HEK293 (cell line): ENCODE measurements around the gene AQP3.

Experiments
- CTCF ChIA-PET: fragments of 350-600 bp; formaldehyde crosslinking; extraction: SDS; loops from one replicate; lab custom pipeline; 2021; ENCODE audit warnings: antibody characterized with exemption; lab: Yijun Ruan, JAX
- POLR2A ChIA-PET: fragments of 300-600 bp; formaldehyde crosslinking; extraction: SDS; loops from one replicate; lab custom pipeline; 2020; ENCODE audit warnings: antibody characterized with exemption, inconsistent platforms; lab: Yijun Ruan, JAX
- H3K27ac ChIP-seq: fragments of 200-500 bp; sonication (Bioruptor generic); 2 replicates; pipeline ENCODE4 v1.5.1; 2014; ENCODE audit warnings: low read depth, low read length, control low read depth, inconsistent platforms; ENCODE audit errors: extremely low read depth
- H3K36me3 ChIP-seq, 2 experiments: fragments of 200-500 bp in 1 of 2; sonication (Bioruptor generic) in 1 of 2; 1 replicate in 1 of 2; 2 replicates in 1 of 2; pipeline ENCODE4 v1.5.1; 2014 to 2017; ENCODE audit warnings: inconsistent platforms in 2 of 2, low read length in 2 of 2; ENCODE audit not compliant: control insufficient read depth in 2 of 2, insufficient read depth in 1 of 2
- H3K4me1 ChIP-seq: fragments of 200-500 bp; sonication (Bioruptor generic); 2 replicates; pipeline ENCODE4 v1.5.1; 2014; ENCODE audit warnings: mild to moderate bottlenecking, low read length, inconsistent platforms; ENCODE audit not compliant: control insufficient read depth, insufficient read depth
- H3K4me3 ChIP-seq: 2 replicates; pipeline ENCODE4 v1.5.1; 2011; ENCODE audit warnings: low read depth, mild to moderate bottlenecking, control low read depth, low read length, moderate library complexity
- H3K9me3 ChIP-seq: fragments of 200-500 bp; sonication (Bioruptor generic); 2 replicates; pipeline ENCODE4 v1.5.1; 2014; ENCODE audit warnings: low read depth, low read length, inconsistent platforms; ENCODE audit not compliant: control insufficient read depth, insufficient read depth
- GLIS1 ChIP-seq: fragments of 450-650 bp; formaldehyde crosslinking; IDR thresholded peaks from 2 replicates; pipeline ENCODE4 v1.5.1; 2016; ENCODE audit warnings: missing biosample characterization, missing genetic modification characterization
- PRDM1 ChIP-seq: fragments of 450-650 bp; formaldehyde crosslinking; IDR thresholded peaks from 2 replicates; pipeline ENCODE4; 2016; ENCODE audit warnings: missing biosample characterization, missing genetic modification characterization
- PRDM4 ChIP-seq: fragments of 450-650 bp; formaldehyde crosslinking; IDR thresholded peaks from 2 replicates; pipeline ENCODE4 v1.5.1; 2017; ENCODE audit warnings: missing biosample characterization, missing genetic modification characterization
- SP2 ChIP-seq: fragments of 450-650 bp; formaldehyde crosslinking; IDR thresholded peaks from 2 replicates; pipeline ENCODE4 v1.5.1; 2016; ENCODE audit warnings: missing biosample characterization, missing genetic modification characterization
- TCF7L2 ChIP-seq: IDR thresholded peaks from 2 replicates; pipeline ENCODE4 v1.6.1; 2011; ENCODE audit warnings: low read depth, mild to moderate bottlenecking, inconsistent platforms, low read length, moderate library complexity, borderline replicate concordance
- YY2 ChIP-seq: fragments of 450-650 bp; formaldehyde crosslinking; IDR thresholded peaks from 2 replicates; pipeline ENCODE4 v1.5.1; 2016; ENCODE audit warnings: missing biosample characterization, missing genetic modification characterization
- ZNF19 ChIP-seq: fragments of 450-650 bp; formaldehyde crosslinking; IDR thresholded peaks from 2 replicates; pipeline ENCODE4; 2016; ENCODE audit warnings: missing biosample characterization, missing genetic modification characterization, low read depth
- ZNF223 ChIP-seq: fragments of 450-650 bp; formaldehyde crosslinking; IDR thresholded peaks from 2 replicates; pipeline ENCODE4 v1.5.1; 2016; ENCODE audit warnings: missing biosample characterization, missing genetic modification characterization
- ZNF280C ChIP-seq: fragments of 450-650 bp; formaldehyde crosslinking; IDR thresholded peaks from 2 replicates; pipeline ENCODE4 v1.5.1; 2016; ENCODE audit warnings: missing biosample characterization, missing genetic modification characterization
- ZNF416 ChIP-seq: fragments of 450-650 bp; formaldehyde crosslinking; IDR thresholded peaks from 2 replicates; pipeline ENCODE4 v1.5.1; 2016; ENCODE audit warnings: missing biosample characterization, missing genetic modification characterization
- ZNF488 ChIP-seq: fragments of 450-650 bp; formaldehyde crosslinking; IDR thresholded peaks from 2 replicates; pipeline ENCODE4 v1.5.1; 2016; ENCODE audit warnings: missing biosample characterization, missing genetic modification characterization
- ZNF529 ChIP-seq: fragments of 450-650 bp; formaldehyde crosslinking; IDR thresholded peaks from 2 replicates; pipeline ENCODE4 v1.5.1; 2017; ENCODE audit warnings: missing genetic modification characterization, missing biosample characterization; ENCODE audit not compliant: insufficient replicate concordance
- ZNF560 ChIP-seq: fragments of 450-650 bp; formaldehyde crosslinking; IDR thresholded peaks from 2 replicates; pipeline ENCODE4 v1.5.1; 2017; ENCODE audit warnings: missing biosample characterization, missing genetic modification characterization, borderline replicate concordance
- ZNF692 ChIP-seq: fragments of 450-650 bp; formaldehyde crosslinking; IDR thresholded peaks from 2 replicates; pipeline ENCODE4 v1.5.1; 2016; ENCODE audit warnings: missing biosample characterization, missing genetic modification characterization
- ZNF777 ChIP-seq: fragments of 450-650 bp; formaldehyde crosslinking; IDR thresholded peaks from 2 replicates; pipeline ENCODE4 v1.5.1; 2017; ENCODE audit warnings: missing biosample characterization, missing genetic modification characterization, borderline replicate concordance
- ZXDB ChIP-seq: fragments of 450-650 bp; formaldehyde crosslinking; IDR thresholded peaks from 2 replicates; pipeline ENCODE4 v1.5.1; 2016; ENCODE audit warnings: missing biosample characterization, missing genetic modification characterization

The AQP3 gene

GRCh38 chr9:33438926-33439680 lies 8.3 kb downstream of the AQP3 start:
- POLR2A ChIA-PET, result interaction anchor here (0.5 kb wide), 1 partner anchor 464 kb away, joined by 3 read pairs; no protein-coding TSS in a partner anchor

More at GRCh38 chr9:33438926-33439680, 8.3 kb downstream of the AQP3 start:
- Histone ChIP-seq H3K4me1 (no peaks in the 10 kb centered on the region), H3K36me3 (no peaks in the 10 kb centered on the region), H3K27ac (no peak overlapping the region), H3K4me3 (no peak overlapping the region)
- no peak for TF ChIP-seq ZNF777 (tag by site-specific recombination)
- no peak for TF ChIP-seq GLIS1 (tag by site-specific recombination)
- TF ChIP-seq ZNF416 (tag by site-specific recombination), result no peak
- TF ChIP-seq YY2 (tag by site-specific recombination), result no peak
- no peak for TF ChIP-seq ZNF488 (tag by site-specific recombination)
- no peak for TF ChIP-seq ZNF529 (tag by site-specific recombination)
- no peak for TF ChIP-seq ZNF19
- TF ChIP-seq SP2 (tag by site-specific recombination), result no peak
- TF ChIP-seq PRDM1 (tag by site-specific recombination), result no peak
- TF ChIP-seq PRDM4 (tag by site-specific recombination), result no peak
- no peak for TF ChIP-seq ZXDB
- no peak for TF ChIP-seq TCF7L2
- no peak for TF ChIP-seq ZNF692 (tag by site-specific recombination)
- no peak for TF ChIP-seq ZNF560
- no peak for TF ChIP-seq ZNF280C (tag by site-specific recombination)
- TF ChIP-seq ZNF223 (tag by site-specific recombination), result no peak
- TF ChIP-seq, all 188 proteins: peak for 0
- H3K9me3 ChIP-seq, result no peaks in the 10 kb centered on the region
- CTCF ChIA-PET, result interaction anchor here (0.6 to 6.1 kb wide), 5 partner anchors 9 to 36 kb away, joined by 3 to 55 read pairs (median 18); partner anchors contain the start of gene AQP3
